Measurements from ENCODE around the gene PHACTR1.

The PHACTR1 gene

DNA sequence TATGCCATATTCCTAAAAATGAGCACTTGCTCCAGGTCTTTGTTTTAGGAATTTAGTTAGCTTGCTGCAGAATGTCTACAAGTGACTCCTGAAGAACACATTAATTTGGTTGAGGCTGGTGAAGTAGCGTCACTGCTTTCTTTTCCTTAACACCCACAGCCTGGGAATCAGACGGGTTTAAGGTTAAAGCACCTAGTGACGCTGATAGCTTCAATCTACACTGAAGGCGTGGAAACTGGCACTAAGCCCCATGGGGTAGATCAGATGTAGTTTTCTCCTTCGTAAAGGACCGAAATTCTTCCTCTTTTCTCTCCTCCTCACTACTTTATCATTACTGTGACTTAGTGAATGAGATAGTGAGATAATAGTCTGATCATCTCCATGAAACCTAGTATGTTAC, 521.5 kb downstream of the PHACTR1 start:
- TF ChIP-seq FOXM1 (IDR thresholded peaks at IDR 0.05; ENCODE audit: borderline replicate concordance, low read depth): no peak
- no peak for TF ChIP-seq YY1 (IDR thresholded peaks at IDR 0.05; ENCODE audit: low read depth)
- TF ChIP-seq REST (IDR thresholded peaks at IDR 0.05; ENCODE audit: low read depth): no peak
- TF ChIP-seq CEBPB (IDR thresholded peaks at IDR 0.05): no peak
- TF ChIP-seq TEAD4 (IDR thresholded peaks at IDR 0.05): no peak
- TF ChIP-seq RAD21 (IDR thresholded peaks at IDR 0.05; ENCODE audit: low read depth): no peak
- no peak for TF ChIP-seq TAF1 (IDR thresholded peaks at IDR 0.05; ENCODE audit: low read depth)
- no peak for TF ChIP-seq USF1 (IDR thresholded peaks at IDR 0.05)
- no peak for TF ChIP-seq NFIC (IDR thresholded peaks at IDR 0.05)
- TF ChIP-seq MAX (IDR thresholded peaks at IDR 0.05): no peak
- TF ChIP-seq TCF12 (IDR thresholded peaks at IDR 0.05; ENCODE audit: low read depth): no peak
- no peak for TF ChIP-seq ZBTB7A (IDR thresholded peaks at IDR 0.05; ENCODE audit: low read depth)
- no peak for TF ChIP-seq EP300 (IDR thresholded peaks at IDR 0.05; ENCODE audit: borderline replicate concordance)
- no peak for TF ChIP-seq CREB1 (IDR thresholded peaks at IDR 0.05; ENCODE audit: low read depth)
- no peak for TF ChIP-seq EGR1 (IDR thresholded peaks at IDR 0.05)

GRCh38 chr6:13238640-13239216, 522.2 kb downstream of the PHACTR1 start:
- TF ChIP-seq EGR1 (IDR thresholded peaks at IDR 0.05) (no peak), CEBPB (IDR thresholded peaks at IDR 0.05) (no peak), TEAD4 (IDR thresholded peaks at IDR 0.05) (no peak), MAX (IDR thresholded peaks at IDR 0.05) (no peak), RAD21 (IDR thresholded peaks at IDR 0.05; ENCODE audit: low read depth) (no peak), REST (IDR thresholded peaks at IDR 0.05; ENCODE audit: low read depth) (no peak), FOXM1 (IDR thresholded peaks at IDR 0.05; ENCODE audit: borderline replicate concordance, low read depth) (no peak), YY1 (IDR thresholded peaks at IDR 0.05; ENCODE audit: low read depth) (no peak), USF1 (IDR thresholded peaks at IDR 0.05) (no peak), NFIC (IDR thresholded peaks at IDR 0.05) (no peak), CREB1 (IDR thresholded peaks at IDR 0.05; ENCODE audit: low read depth) (no peak)

- TF ChIP-seq USF1 (IDR thresholded peaks at IDR 0.05): no peak
- no peak for TF ChIP-seq RAD21 (IDR thresholded peaks at IDR 0.05; ENCODE audit: low read depth)
- TF ChIP-seq TAF1 (IDR thresholded peaks at IDR 0.05; ENCODE audit: low read depth): no peak
- TF ChIP-seq REST (IDR thresholded peaks at IDR 0.05; ENCODE audit: low read depth): no peak
- TF ChIP-seq YY1 (IDR thresholded peaks at IDR 0.05; ENCODE audit: low read depth): no peak
- TF ChIP-seq NFIC (IDR thresholded peaks at IDR 0.05): no peak
Measured at GRCh38 chr6:13239530-13240455, 523.2 kb downstream of the PHACTR1 start.

DNA sequence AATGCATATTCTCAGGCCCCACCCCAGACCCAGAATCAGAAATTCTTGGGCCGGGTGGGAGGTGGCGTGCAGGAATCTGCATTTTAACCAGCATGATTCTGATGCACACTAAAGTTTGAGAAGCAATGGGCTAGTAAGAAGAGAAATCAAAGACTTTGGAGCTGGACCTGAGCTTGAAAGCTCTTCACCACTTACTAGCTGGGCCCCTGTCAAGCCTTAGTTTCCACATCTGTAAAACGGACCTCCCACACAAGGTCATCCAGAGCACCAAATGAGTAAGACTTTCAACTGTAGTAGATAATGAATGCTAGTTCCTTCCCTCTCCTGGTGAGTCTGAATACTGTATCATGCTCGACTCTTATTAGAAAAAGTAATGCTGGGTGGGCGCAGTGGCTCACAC, 524.8 kb downstream of the PHACTR1 start:
- TF ChIP-seq ZBTB7A (IDR thresholded peaks at IDR 0.05; ENCODE audit: low read depth) (no peak), EGR1 (IDR thresholded peaks at IDR 0.05) (no peak), CREB1 (IDR thresholded peaks at IDR 0.05; ENCODE audit: low read depth) (no peak), TAF1 (IDR thresholded peaks at IDR 0.05; ENCODE audit: low read depth) (no peak), YY1 (IDR thresholded peaks at IDR 0.05; ENCODE audit: low read depth) (no peak), NFIC (IDR thresholded peaks at IDR 0.05) (no peak)

All from Ishikawa (cell line).